Activated CD8-positive, alpha-beta T cell treated with anti-CD3 and anti-CD28 coated beads, Interleukin-2, amount 10 ng/mL, durations not matched to agents 7 days and 5 days (primary cell): Measurements from ENCODE around the gene DNAH17. TPM values are rescaled to one million over a fixed set of nuclear protein-coding genes. Genes with fewer than 3 reads are reported as not detected.
A peak's percentile ranks its signal among the peaks of the same experiment; 100 is the strongest.

Experiments used
- ATAC-seq: fragments of 150-1000 bp; cut with Tn5 transposase; one replicate; pipeline ENCODE4 v1.10.0; 2021; ENCODE audit warnings: moderate library complexity
- CTCF ChIA-PET: fragments of 350-600 bp; sonication (Branson Sonifier 250); formaldehyde crosslinking; loops from one replicate; lab custom pipeline; 2021; ENCODE audit warnings: antibody characterized with exemption; lab: Charles Lee
- POLR2A ChIA-PET: fragments of 350-600 bp; sonication (Branson Sonifier 250); formaldehyde crosslinking; loops from one replicate; lab custom pipeline; 2021; ENCODE audit warnings: antibody characterized with exemption; lab: Charles Lee
- DNase-seq: peaks from one replicate; pipeline ENCODE4 v3.0.0-alpha.2; 2020
- H3K27ac Mint-ChIP-seq: one replicate; pipeline ENCODE4 v1.8.0; 2021; ENCODE audit warnings: mild to moderate bottlenecking, mixed read lengths
- H3K27me3 Mint-ChIP-seq: one replicate; pipeline ENCODE4 v1.8.0; 2021; ENCODE audit warnings: low read depth, mixed read lengths
- H3K36me3 Mint-ChIP-seq: one replicate; pipeline ENCODE4 v1.8.0; 2021; ENCODE audit warnings: low read depth, mixed read lengths
- H3K4me1 Mint-ChIP-seq: one replicate; pipeline ENCODE4 v1.8.0; 2021; ENCODE audit warnings: low read depth, mixed read lengths
- H3K4me3 Mint-ChIP-seq: one replicate; pipeline ENCODE4 v1.8.0; 2021; ENCODE audit warnings: mild to moderate bottlenecking, mixed read lengths
- H3K9me3 Mint-ChIP-seq: one replicate; pipeline ENCODE4 v1.8.0; 2022; ENCODE audit warnings: mixed read lengths; ENCODE audit not compliant: insufficient read depth
- total RNA-seq, 2 experiments: library from RNA; stranded (reverse); gene quantifications; one replicate each; pipeline ENCODE4 v1.2.3, GENCODE V29; 2021

The DNAH17 gene
- total RNA-seq, 2 experiments from 2014 or later: 0.10 to 0.61 TPM

DNA sequence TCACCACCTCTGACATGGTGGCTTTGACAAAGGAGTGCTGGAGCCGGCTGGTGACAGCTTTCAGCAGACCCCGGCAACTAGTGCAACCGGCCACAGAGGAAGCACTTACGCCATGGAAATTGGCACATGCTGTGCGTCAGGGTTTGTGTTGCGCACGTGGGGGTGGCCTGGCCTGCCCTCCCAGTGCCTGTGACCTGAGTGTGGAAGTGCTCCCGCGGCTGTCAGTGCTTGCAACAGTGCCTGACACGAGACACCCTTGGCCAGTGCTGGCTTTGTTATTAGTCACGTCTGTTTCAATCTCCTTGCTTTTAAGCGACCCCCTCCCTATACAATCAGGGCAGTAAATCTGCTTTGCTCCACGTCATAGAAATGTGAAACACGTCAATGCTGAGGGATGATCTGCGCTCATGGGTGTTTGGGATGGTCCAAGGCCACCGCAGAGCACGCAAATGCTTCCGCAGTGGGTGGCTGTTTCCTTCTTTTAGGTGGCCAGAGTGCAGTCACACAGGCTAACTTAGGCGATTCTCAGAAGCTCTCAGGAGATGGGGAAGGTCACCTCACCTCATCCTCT is 134.5 kb downstream of the DNAH17 start:
- Mint-ChIP-seq H3K27ac (no peak overlapping the region), H3K27me3 (no peaks in the 10 kb centered on the region), H3K4me3 (no peak overlapping the region), H3K36me3 (no peaks in the 10 kb centered on the region), H3K9me3 (no peaks in the 10 kb centered on the region), H3K4me1 (no peaks in the 10 kb centered on the region)
- DNase-seq: no peak
- no peak for ATAC-seq
- ChIA-PET CTCF (no interaction called here), POLR2A (no interaction called here)

- POLR2A ChIA-PET: no interaction called here
- no peaks in the 10 kb centered on the region for H3K9me3 Mint-ChIP-seq
- H3K36me3 Mint-ChIP-seq: no peaks in the 10 kb centered on the region
- CTCF ChIA-PET: no interaction called here
- DNase-seq: no peak
- ATAC-seq: no peak
- no peak overlapping the region for H3K4me3 Mint-ChIP-seq
- no peak overlapping the region for H3K27ac Mint-ChIP-seq
- H3K4me1 Mint-ChIP-seq: no peaks in the 10 kb centered on the region
- H3K27me3 Mint-ChIP-seq: no peaks in the 10 kb centered on the region
These were observed 135.8 kb downstream of the DNAH17 start for GRCh38 chr17:78441271-78441971.

DNA sequence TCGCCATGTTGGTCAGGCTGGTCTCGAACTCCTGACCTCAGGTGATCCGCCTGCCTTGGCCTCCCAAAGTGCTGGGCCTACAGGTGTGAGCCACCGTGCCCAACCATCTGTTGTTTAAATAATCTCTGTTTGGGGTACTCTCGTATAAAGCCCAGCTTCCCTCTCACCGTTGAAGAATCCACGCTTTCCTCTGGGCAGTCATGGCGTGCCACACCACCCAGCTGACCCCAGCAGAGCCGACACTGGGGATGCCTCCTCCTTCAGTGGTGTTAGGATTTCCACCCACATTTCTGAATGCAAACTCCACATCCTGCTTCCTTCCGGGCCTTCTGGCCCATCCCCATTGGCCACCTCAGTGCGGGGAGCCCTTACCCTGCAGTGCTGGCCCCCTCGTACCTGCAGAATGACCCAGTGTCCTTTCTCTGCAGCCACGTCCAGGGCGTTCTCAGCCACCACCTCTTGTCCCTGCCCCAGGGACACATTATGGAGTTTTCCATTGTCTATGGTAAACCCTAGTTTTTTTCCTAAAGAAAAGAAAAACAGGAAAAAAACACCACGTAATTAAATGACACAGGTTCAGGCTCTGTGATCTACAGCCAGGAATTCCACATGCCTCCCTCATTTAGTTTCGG is 138.4 kb downstream of the DNAH17 start:
- DNase-seq: no peak
- H3K4me3 Mint-ChIP-seq: no peak overlapping the region
- peak; percentile 25 for ATAC-seq
- H3K9me3 Mint-ChIP-seq: no peaks in the 10 kb centered on the region
- H3K27ac Mint-ChIP-seq: no peak overlapping the region
- no peaks in the 10 kb centered on the region for H3K4me1 Mint-ChIP-seq
- H3K27me3 Mint-ChIP-seq: no peaks in the 10 kb centered on the region
- POLR2A ChIA-PET: no interaction called here
- H3K36me3 Mint-ChIP-seq: no peaks in the 10 kb centered on the region
- CTCF ChIA-PET: no interaction called here

DNA sequence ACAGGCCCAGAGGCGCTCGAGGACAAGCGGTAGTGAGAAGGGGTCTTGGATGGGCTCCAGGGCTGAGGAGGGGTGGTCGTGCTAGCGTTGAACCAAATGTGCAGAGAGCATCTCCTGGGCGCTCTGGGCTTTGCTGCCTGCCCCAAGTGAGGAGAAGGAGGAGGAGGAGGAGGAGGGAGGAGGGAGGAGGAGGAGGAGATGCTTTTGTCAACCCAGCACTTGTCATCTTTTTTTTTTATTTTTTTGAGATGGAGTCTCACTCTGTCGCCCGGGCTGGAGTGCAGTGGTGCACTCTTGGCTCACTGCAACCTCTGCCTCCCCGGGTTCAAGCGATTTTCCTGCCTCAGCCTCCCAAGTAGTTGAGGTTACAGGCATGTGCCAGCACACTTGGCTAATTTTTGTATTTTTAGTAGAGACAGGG is 138.9 kb downstream of the DNAH17 start:
- DNase-seq (no peak), ATAC-seq (peak; percentile 17)
- CTCF ChIA-PET: no interaction called here
- POLR2A ChIA-PET: no interaction called here
- H3K9me3 Mint-ChIP-seq: no peaks in the 10 kb centered on the region
- H3K27me3 Mint-ChIP-seq: no peaks in the 10 kb centered on the region
- H3K4me1 Mint-ChIP-seq: no peaks in the 10 kb centered on the region
- no peak overlapping the region for H3K4me3 Mint-ChIP-seq
- H3K27ac Mint-ChIP-seq: peak overlapping the region; percentile 42
- H3K36me3 Mint-ChIP-seq: no peaks in the 10 kb centered on the region

DNA sequence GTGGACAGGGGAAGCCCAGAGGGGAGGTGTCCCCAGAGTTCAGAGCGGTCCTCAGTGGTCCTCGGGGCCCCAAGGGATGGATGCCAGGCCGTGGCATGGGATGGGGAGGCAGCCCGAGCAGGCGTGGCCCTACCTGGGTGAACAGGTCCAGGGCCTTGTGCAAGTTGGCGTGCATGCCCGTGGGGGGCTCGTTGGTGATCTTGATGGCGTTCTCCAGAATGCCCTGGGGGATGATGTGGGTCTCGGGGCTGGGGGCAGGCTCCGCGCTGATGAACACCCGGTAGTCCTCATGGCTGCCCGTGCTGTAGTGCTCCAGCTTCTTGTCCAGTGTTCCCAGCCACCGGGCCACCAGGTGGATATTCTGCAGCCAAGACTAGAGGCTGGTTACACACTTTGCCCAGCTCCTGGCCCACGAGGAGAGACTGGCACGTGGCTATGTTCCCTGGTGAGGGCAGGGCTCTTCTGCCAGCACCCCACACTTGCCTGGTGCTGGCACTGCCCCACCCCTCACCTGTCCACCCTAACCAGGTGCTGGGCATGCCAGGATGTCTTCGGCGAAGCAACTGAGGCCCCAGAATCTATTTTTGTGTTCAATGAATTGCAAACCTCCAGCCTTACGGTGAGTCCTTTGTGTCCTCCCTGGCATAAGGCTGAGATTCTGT is 139.6 kb downstream of the DNAH17 start:
- no peaks in the 10 kb centered on the region for H3K4me1 Mint-ChIP-seq
- POLR2A ChIA-PET: no interaction called here
- no peak for ATAC-seq
- no peak for DNase-seq
- CTCF ChIA-PET: interaction anchor here (1.6 kb wide), 1 partner anchor 15 kb away, joined by 6 read pairs; no protein-coding TSS in a partner anchor
- H3K27ac Mint-ChIP-seq: peak overlapping the region; percentile 42
- H3K9me3 Mint-ChIP-seq: no peaks in the 10 kb centered on the region
- no peak overlapping the region for H3K4me3 Mint-ChIP-seq
- no peaks in the 10 kb centered on the region for H3K36me3 Mint-ChIP-seq
- H3K27me3 Mint-ChIP-seq: no peaks in the 10 kb centered on the region

GRCh38 chr17:78435330-78436005 is 141.7 kb downstream of the DNAH17 start:
- no peak for DNase-seq
- Mint-ChIP-seq H3K9me3 (no peaks in the 10 kb centered on the region), H3K4me3 (no peak overlapping the region), H3K27me3 (no peaks in the 10 kb centered on the region), H3K27ac (no peak overlapping the region), H3K4me1 (no peaks in the 10 kb centered on the region), H3K36me3 (no peaks in the 10 kb centered on the region)
- ChIA-PET POLR2A (interaction anchor here (0.5 kb wide), 1 partner anchor 76 kb away, joined by 3 read pairs; the partner anchor contains the start of gene SOCS3), CTCF (interaction anchor here (1.3 kb wide), 1 partner anchor 23 kb away, joined by 3 read pairs; no protein-coding TSS in a partner anchor)
- ATAC-seq: no peak

GRCh38 chr17:78434455-78435329 is 142.5 kb downstream of the DNAH17 start:
- Mint-ChIP-seq H3K4me1 (no peaks in the 10 kb centered on the region), H3K4me3 (no peak overlapping the region), H3K27ac (no peak overlapping the region), H3K36me3 (peaks cover 5% of the 10 kb centered on the region), H3K9me3 (no peaks in the 10 kb centered on the region), H3K27me3 (no peaks in the 10 kb centered on the region)
- DNase-seq (no peak), ATAC-seq (no peak)
- POLR2A ChIA-PET: no interaction called here
- CTCF ChIA-PET: interaction anchor here (1.2 kb wide), 1 partner anchor 13 kb away, joined by 4 read pairs; no protein-coding TSS in a partner anchor

GRCh38 chr17:78433780-78434335 is 143.3 kb downstream of the DNAH17 start:
- H3K4me3 Mint-ChIP-seq: no peak overlapping the region
- no peak for ATAC-seq
- no peaks in the 10 kb centered on the region for H3K9me3 Mint-ChIP-seq
- ChIA-PET POLR2A (no interaction called here), CTCF (interaction anchor here (1.2 kb wide), 1 partner anchor 12 kb away, joined by 4 read pairs; no protein-coding TSS in a partner anchor)
- peaks cover 10% of the 10 kb centered on the region for H3K36me3 Mint-ChIP-seq
- no peak overlapping the region for H3K27ac Mint-ChIP-seq
- no peaks in the 10 kb centered on the region for H3K27me3 Mint-ChIP-seq
- no peaks in the 10 kb centered on the region for H3K4me1 Mint-ChIP-seq
- no peak for DNase-seq

DNA sequence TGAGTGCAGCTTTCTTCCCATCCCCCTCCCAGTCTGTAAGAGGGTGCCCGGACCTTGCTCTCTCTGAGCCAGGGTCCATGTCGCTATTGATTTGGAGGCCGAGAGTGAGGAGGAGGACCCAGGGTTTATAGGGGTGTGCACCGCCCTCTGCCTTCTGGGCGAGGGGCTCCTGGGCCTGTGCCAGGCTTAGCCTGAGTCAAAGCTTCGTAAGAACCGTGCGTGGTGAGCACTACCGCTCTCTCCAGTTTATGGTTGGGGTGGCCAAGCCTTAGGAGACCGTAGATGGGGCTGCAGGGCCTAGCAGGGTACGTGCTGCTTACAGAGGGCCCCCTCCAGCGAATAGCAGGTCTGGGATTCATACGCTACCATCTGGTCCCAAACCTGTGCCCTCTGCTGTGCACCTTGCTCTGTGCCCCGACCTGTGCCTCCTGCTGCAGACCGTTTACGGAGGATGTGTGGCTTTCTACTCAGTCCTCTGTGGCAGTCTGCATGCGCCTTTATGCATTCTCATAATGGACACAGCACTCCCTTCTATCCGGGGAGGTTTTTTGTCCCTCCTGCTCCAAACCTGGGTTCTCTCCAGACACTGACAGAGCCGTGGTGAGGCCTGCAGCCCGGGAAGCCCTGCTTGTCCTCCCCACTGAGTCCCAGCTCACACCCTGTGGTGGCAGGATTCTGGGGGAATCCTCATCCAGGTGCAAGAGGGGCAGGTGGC is 144.0 kb downstream of the DNAH17 start:
- Mint-ChIP-seq H3K4me1 (no peaks in the 10 kb centered on the region), H3K9me3 (no peaks in the 10 kb centered on the region), H3K27me3 (no peaks in the 10 kb centered on the region), H3K4me3 (no peak overlapping the region), H3K36me3 (peaks cover 11% of the 10 kb centered on the region), H3K27ac (no peak overlapping the region)
- DNase-seq (no peak), ATAC-seq (no peak)
- POLR2A ChIA-PET: no interaction called here
- CTCF ChIA-PET: interaction anchor here (1.2 kb wide), 1 partner anchor 11 kb away, joined by 4 read pairs; no protein-coding TSS in a partner anchor
